KMS-11 (cell line): ENCODE measurements around the gene GPR183.

ENCODE experiments used
- H2AFZ ChIP-seq: fragments of 200-600 bp; sonication (generic); 2 replicates; pipeline ENCODE4 v1.6.1; 2016; ENCODE audit warnings: antibody characterized with exemption, mixed run types, low read depth
- H3K27ac ChIP-seq: fragments of 200-600 bp; sonication (generic); 2 replicates; pipeline ENCODE4 v1.6.1; 2016; ENCODE audit warnings: mild to moderate bottlenecking, mixed run types
- H3K27me3 ChIP-seq: fragments of 200-600 bp; sonication (generic); 2 replicates; pipeline ENCODE4 v1.6.1; 2017; ENCODE audit warnings: mild to moderate bottlenecking, low read depth, mixed run types, moderate library complexity; ENCODE audit not compliant: insufficient read depth
- H3K36me3 ChIP-seq: fragments of 200-600 bp; sonication (generic); 2 replicates; pipeline ENCODE4 v1.6.1; 2017; ENCODE audit warnings: mild to moderate bottlenecking, mixed run types; ENCODE audit not compliant: insufficient read depth
- H3K4me1 ChIP-seq: fragments of 200-600 bp; sonication (generic); 2 replicates; pipeline ENCODE4 v1.6.1; 2016; ENCODE audit warnings: mild to moderate bottlenecking, low read depth, mixed run types; ENCODE audit not compliant: poor library complexity, severe bottlenecking
- H3K4me2 ChIP-seq: fragments of 200-600 bp; sonication (generic); 2 replicates; pipeline ENCODE4 v1.7.0; 2016; ENCODE audit warnings: mild to moderate bottlenecking, mixed run types
- H3K4me3 ChIP-seq: fragments of 200-600 bp; sonication (generic); IDR thresholded peaks from 2 replicates; pipeline ENCODE4 v1.6.1; 2017; ENCODE audit warnings: low read depth, low read length, mixed read lengths; ENCODE audit not compliant: insufficient read depth
- H3K79me2 ChIP-seq: fragments of 200-600 bp; sonication (generic); 2 replicates; pipeline ENCODE4 v1.6.1; 2016; ENCODE audit warnings: low read depth, mixed run types; ENCODE audit not compliant: insufficient read depth
- H3K9ac ChIP-seq: fragments of 200-600 bp; sonication (generic); 2 replicates; pipeline ENCODE4 v1.6.1; 2016; ENCODE audit warnings: mild to moderate bottlenecking, mixed run types
- H4K20me1 ChIP-seq: fragments of 200-600 bp; sonication (generic); 2 replicates; pipeline ENCODE4 v1.6.1; 2016; ENCODE audit warnings: mild to moderate bottlenecking, mixed run types; ENCODE audit not compliant: insufficient read depth
- CTCF ChIP-seq: fragments of 200-600 bp; sonication (generic); conservative IDR thresholded peaks from 2 replicates; pipeline ENCODE4 v1.6.1; 2017; ENCODE audit warnings: low read depth, mild to moderate bottlenecking, antibody characterized with exemption, low read length, moderate library complexity, mixed read lengths

Gene GPR183

DNA sequence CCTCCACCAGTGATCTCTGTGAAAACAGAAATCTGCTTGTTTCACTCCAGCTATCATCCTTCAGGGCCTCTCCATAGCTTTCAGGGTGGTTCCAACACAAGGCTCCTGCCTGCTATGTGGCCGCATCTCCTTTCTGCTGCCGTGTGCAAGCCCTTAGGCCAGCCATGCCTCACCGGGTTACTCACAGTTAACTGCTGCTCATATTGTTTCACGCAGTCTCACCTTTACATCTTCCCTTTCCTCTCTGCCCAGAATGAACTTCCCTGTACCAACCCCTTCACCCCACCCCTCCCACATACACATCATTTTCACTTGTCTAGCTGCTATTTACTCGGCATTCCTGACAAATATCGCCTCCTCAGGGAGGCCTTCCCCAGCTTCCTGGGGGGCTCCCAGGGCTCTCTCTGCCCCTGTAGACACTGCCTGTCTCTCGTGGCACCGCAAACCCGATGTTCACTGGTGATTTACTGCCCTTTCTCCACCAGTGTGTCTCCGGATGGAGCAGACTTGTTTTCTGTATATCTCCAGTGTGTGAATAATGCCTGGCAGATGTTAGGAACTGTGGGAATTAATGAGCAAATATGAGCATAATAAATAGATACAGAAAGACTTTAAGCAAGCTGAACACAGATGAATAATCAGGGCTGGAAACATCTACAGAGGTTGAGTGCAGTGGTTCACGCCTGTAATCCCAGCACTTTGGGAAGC is 39.3 kb upstream of the GPR183 start:
- no peak overlapping the region for H3K4me3 ChIP-seq
- no peaks in the 10 kb centered on the region for H3K4me1 ChIP-seq
- H3K9ac ChIP-seq = no peak overlapping the region
- H3K36me3 ChIP-seq = no peaks in the 10 kb centered on the region
- no peak for TF ChIP-seq CTCF
- no peaks in the 10 kb centered on the region for H4K20me1 ChIP-seq
- H3K79me2 ChIP-seq = no peaks in the 10 kb centered on the region
- H3K27ac ChIP-seq = no peak overlapping the region
- H2AFZ ChIP-seq = no peak overlapping the region
- H3K27me3 ChIP-seq = no peaks in the 10 kb centered on the region
- no peak overlapping the region for H3K4me2 ChIP-seq

- Histone ChIP-seq H3K79me2 (no peaks in the 10 kb centered on the region), H3K4me2 (no peak overlapping the region), H3K27me3 (no peaks in the 10 kb centered on the region), H4K20me1 (no peaks in the 10 kb centered on the region), H3K36me3 (no peaks in the 10 kb centered on the region), H3K9ac (no peak overlapping the region), H3K4me1 (peaks cover 2% of the 10 kb centered on the region), H3K27ac (no peak overlapping the region), H2AFZ (no peak overlapping the region), H3K4me3 (no peak overlapping the region)
- no peak for TF ChIP-seq CTCF
Measured at GRCh38 chr13:99345345-99345744, 38.1 kb upstream of the GPR183 start.

- TF ChIP-seq CTCF = no peak
- Histone ChIP-seq H4K20me1 (no peaks in the 10 kb centered on the region), H3K4me3 (no peak overlapping the region), H3K27me3 (no peaks in the 10 kb centered on the region), H3K79me2 (no peaks in the 10 kb centered on the region), H3K4me1 (peaks cover 9% of the 10 kb centered on the region), H3K36me3 (no peaks in the 10 kb centered on the region), H3K4me2 (no peak overlapping the region), H2AFZ (no peak overlapping the region), H3K27ac (no peak overlapping the region), H3K9ac (no peak overlapping the region)
Measured at GRCh38 chr13:99344610-99345208, 37.5 kb upstream of the GPR183 start.

- Histone ChIP-seq H3K4me1 (peaks cover 26% of the 10 kb centered on the region), H2AFZ (no peak overlapping the region), H3K27me3 (no peaks in the 10 kb centered on the region), H3K27ac (no peak overlapping the region), H3K36me3 (no peaks in the 10 kb centered on the region), H3K4me3 (no peak overlapping the region), H3K9ac (no peak overlapping the region), H3K4me2 (no peak overlapping the region), H4K20me1 (no peaks in the 10 kb centered on the region), H3K79me2 (no peaks in the 10 kb centered on the region)
- TF ChIP-seq CTCF = no peak
Measured at GRCh38 chr13:99342723-99343315, 35.6 kb upstream of the GPR183 start.
